Mesenteric fat pad (tissue), 1 donor: ENCODE data around the gene PARP9. TPM values are rescaled to one million over a fixed set of nuclear protein-coding genes. Genes with fewer than 3 reads are reported as not detected.
A peak's percentile ranks its signal among the peaks of the same experiment; 100 is the strongest.
"Not testable (repeated sequence)": the region's sequence is repeated elsewhere in the genome, so short reads cannot be mapped to it uniquely, and the experiment has no call there.

Experiments
- DNase-seq: peaks from one replicate; pipeline ENCODE4 v3.0.0-alpha.2; 2020; ENCODE audit warnings: low spot score
- total RNA-seq: library from RNA; stranded (reverse); fragmentation: NEBNext Ultra II Directional; extraction: Animal tissue kit (Norgen Biotek cat#: 25700); gene quantifications from one replicate; pipeline ENCODE4 v1.2.1, GENCODE V29; 2021
- donor health status: DM: yes; HTN: yes; CAD: no.

PARP9 gene
- total RNA-seq, 1 donor from 2014 or later = 39.6 TPM

DNA sequence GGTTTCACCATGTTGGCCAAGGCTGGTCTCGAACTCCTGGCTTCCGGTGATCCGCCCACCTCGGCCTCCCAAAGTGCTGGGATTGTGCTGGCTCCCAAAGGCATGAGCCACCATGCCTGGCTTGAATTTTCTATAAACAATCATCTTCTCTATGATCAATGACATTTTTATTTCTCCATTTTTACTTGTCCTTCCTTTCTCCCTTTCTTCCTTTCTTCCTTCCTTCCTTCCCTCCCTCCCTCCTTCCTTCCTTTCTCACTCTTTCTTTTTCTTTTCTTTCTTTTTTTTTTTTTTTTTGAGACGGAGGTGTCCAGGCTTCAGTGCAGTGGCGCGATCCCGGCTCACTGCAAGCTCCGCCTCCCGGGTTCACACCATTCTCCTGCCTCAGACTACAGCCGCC is 40.8 kb downstream of the PARP9 start:
- DNase-seq = no peak

GRCh38 chr3:122520861-122521260 is 43.2 kb downstream of the PARP9 start:
- no peak for DNase-seq

DNA sequence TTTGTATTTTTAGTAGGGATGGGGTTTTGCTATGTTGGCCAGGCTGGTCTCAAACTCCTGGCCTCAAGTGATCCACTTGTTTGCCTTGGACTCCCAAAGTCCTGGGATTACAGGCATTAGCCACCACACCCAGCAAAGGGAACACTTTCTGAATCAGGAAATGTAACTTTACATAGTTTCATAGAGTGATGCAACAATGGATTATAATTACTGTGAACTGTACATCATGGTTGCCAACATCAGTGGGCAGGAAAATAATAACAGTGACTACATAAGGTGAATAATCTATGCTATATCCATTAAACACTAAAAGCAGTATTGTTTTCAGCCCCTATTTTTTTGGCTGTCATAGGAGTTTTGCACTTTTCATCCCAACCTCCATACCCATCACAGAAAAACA is 44.4 kb downstream of the PARP9 start:
- DNase-seq = no peak

DNA sequence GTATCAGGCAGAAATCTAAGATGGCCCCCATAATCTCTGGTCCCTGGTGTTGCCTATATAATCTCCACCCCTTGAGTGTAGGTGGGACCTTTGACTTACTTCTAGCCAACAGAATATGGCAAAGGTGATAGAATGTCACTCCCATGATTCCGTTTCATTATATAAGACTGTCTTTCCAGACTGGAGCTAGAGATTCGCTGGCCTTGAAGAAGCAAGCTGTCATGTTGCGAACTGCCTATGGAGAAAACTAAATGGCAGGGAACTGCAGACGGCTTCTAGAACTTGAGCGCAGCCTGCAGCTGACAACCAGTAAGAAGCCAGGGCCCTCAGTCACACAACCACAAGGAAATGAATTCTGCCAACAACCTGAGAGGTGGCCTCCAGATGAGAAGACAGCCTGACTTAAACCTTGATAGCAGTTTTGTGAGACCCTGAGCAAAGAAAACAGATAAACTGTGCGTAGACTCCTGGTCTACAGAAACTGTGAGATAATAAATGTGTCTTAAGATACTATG is 47.2 kb downstream of the PARP9 start:
- no peak for DNase-seq

DNA sequence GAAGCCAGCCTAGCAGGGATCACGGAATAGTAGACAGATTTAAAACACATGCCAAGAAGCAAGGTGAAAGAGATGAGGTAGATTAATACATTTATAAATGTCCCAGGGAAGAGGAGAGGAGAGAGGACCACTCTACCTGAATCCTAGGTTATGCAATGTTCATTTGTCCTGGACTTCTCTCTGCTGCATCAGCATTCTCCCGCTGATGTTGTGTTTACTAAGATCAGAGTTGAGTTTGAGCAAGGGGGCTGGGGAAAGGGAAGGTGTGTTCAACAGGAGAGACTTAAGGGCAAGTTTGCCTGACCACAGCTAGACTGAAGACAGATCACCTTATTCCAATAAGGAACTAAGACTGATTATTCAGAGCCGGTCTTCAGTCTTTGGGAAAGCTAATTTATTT is 48.2 kb downstream of the PARP9 start:
- no peak for DNase-seq

- no peak for DNase-seq
Measured at GRCh38 chr3:122515020-122515468, 49.1 kb downstream of the PARP9 start.

- peak; percentile 95 for DNase-seq
Measured at GRCh38 chr3:122514123-122515019, 49.7 kb downstream of the PARP9 start, which contains the start of gene KPNA1. Gene KPNA1 (minus strand): TSS chr3:122514939. CDS start chr3:122496565, 18,374 bp downstream.

DNA sequence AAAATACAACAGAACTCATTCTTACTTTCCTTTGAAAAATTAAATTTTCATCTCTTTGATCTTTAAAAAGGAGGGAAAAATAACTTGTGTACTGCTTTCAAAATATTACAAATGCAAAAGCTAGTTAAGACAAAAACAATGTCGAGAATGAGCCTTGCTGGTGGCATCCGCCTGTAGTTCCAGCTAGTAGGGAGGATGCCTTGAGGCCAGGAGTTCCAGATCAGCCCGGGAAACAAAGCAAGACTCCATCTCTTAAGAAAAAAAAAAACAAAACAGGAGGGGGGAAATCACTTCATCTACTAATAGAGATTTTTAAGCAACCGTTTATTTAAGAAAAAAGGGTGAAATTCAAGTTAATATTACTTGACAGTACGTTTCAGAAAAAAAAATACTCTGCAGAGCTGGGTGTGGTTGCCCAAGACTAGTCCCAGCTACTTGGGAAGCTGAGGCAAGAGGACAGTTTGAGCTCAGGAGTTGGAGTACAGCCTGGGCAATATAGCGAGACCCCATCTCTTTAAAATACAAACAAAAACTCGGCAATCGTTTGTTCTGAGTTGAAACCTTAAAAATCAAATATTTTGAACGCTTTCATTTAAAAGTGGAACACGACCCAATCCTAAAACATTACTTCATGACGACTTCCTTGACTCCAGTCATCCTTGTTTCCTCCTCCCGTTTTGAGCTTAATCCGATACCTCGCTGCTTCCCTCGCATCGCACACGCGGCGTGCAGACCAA is 50.5 kb downstream of the PARP9 start:
- no peak for DNase-seq

DNA sequence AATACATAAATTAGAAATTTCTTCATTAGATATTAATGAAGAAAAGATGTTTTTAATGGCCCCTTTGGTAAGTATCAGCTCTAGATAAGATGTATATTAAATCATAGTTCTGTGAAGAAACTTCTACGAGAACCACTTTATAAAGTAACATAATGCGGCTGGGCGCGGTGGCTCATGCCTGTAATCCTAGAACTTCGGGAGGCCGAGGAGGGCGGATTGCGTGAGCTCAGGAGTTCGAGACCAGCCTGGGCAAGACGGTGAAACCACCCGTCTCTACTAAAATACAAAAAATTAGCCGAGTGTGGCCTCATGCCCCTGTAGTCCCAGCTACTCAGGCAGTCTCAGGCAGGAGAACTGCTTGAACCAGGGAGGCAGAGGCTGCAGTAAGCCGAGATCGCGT is 51.8 kb downstream of the PARP9 start:
- no peak for DNase-seq

DNA sequence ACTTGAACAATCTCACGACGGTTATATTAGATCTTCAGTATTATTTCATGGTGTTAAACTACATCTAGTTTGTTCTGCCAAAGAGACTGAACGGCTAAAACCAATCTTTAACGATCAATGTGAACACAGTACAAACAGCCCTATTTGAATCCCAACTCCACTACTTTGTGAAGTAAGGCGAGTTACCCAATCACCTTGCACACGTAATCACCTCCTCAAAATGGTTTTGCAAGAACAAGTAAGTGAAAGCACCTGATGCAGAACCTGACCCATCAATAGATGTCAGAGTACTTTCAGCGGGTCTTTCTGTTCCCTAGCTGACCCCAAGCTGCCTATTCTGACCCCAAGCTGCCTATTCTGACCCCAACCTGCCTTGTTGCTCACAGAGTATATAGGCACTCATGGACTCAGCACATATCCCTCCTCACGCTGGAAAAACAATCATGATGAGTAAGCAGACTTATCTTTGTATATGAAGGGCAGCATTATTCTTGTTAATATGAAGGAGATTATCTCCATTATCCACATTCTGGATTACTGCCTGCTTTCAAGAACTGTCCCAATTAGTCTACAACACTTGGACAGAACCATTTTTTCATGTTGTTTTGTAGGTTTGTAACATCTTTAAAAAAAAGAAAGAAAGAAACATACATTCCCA is 53.1 kb downstream of the PARP9 start:
- DNase-seq = no peak

GRCh38 chr3:122508944-122509343 is 55.2 kb downstream of the PARP9 start:
- not testable (repeated sequence) for DNase-seq

- no peak for DNase-seq
Measured at GRCh38 chr3:122508135-122508914, 55.8 kb downstream of the PARP9 start.

- no peak for DNase-seq
Measured at GRCh38 chr3:122506450-122506849, 57.6 kb downstream of the PARP9 start.

DNA sequence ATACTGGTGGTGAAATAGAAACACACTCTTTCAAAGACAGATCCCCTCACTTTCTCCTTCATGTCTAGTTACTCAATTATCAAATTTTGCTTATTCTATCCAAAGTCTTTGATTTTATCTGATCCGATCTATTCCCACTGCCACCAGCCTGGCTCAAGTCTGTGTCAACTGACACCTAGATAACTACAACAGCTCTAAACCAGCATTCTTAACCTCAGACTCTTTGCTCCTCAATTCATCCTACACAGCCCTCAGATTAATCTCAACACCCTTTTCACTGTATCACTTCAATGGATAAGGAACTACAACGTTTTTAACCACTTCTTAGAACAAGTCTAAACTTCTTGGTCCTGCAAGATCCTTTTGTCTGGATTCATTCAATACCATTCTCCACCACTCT is 58.4 kb downstream of the PARP9 start:
- DNase-seq = no peak

DNA sequence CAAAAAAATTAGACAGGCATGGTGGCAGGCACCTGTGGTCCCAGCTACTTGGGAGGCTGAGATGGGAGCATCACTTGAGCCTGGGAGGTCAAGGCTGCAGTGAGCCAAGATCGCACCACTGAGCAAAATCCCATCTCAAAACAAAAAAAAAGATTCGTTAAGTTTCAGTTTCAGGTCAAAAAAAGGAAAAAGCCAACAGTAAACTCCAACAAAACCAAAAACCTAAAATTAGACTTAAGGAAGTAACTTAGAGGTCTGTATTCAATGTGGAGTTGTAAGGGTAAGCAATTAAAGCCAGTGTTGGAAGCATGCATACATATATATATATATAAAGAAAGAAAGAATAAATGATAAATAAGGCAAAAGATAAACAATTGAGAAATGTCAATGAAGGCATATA is 61.2 kb downstream of the PARP9 start:
- no peak for DNase-seq

- DNase-seq = no peak
Measured at GRCh38 chr3:122502139-122502538, 62.0 kb downstream of the PARP9 start.

GRCh38 chr3:122500964-122501363 is 63.1 kb downstream of the PARP9 start:
- DNase-seq = not testable (repeated sequence)

DNA sequence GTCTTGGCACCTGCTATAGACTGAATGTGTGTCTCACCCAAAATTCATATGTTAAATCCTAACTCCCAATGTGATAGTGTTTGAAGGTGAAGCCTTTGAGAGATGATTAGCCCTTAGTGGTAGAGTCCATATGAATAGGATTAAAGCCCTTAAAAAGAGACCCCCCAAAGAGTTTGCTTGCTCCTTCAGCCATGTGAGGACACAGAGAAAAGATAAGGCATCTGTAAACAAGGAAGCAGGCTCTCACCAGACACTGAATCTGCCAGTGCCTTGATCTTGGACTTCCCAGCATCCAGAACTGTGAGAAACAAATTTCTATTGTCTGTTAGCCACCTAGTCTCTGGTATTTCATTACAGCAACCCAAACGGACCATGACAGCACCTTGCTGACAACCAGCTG is 65.9 kb downstream of the PARP9 start:
- no peak for DNase-seq

- no peak for DNase-seq
Measured at GRCh38 chr3:122497425-122497824, 66.7 kb downstream of the PARP9 start.

DNA sequence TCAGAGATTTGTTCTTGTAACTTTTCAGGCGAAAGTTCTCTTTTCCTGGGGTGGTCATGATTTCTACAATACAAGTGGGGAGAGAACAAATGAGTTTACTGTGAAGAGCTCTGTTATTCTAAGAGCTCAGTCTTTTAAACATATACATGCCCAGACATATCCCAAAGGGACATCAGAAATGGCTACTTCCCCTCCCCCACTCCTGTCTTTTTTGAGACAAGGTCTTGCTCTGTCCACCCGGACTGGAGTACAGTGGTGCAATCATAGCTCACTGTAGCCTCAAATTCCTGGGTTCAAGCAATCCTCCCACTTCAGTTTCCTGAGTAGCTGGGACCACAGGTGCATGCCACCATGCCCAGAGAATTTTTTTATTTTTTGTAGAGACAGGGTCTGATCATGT is 67.6 kb downstream of the PARP9 start:
- DNase-seq = no peak

DNA sequence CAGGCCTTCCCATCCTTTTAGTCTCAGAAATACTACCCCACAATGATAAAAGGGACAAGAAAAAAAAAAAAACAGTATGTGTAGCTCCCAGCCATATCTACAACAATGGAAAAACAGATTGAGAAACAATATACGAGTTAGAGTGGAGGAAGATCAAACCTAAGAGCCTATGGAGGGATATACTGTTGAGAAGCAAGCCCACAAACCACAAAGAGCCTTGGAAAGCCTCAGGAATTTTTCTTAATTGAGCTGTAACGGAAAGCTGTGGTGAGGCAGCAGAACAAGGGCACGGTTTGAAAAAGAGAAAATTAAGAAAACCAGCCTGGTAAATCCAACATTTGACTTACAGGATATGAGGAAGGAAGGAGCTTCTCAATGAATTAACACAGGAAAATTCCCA is 70.8 kb downstream of the PARP9 start:
- DNase-seq = no peak
